Cardiac muscle cell (in vitro differentiated cells and primary cell): Measurements from ENCODE around the gene OR5D14. TPM values are rescaled to one million over a fixed set of nuclear protein-coding genes. Genes with fewer than 3 reads are reported as not detected.

Source experiments
- DNase-seq, 2 donors: peaks; one replicate each; pipeline versions ENCODE4 v3.0.0 to v3.0.0-alpha.2; 2010 to 2017; ENCODE audit warnings: low read depth in 1 of 2, low spot score in 1 of 2
- H3K27ac ChIP-seq: fragments of 200-600 bp; sonication (generic); 2 replicates; pipeline ENCODE4 v1.5.1; 2016
- H3K27me3 ChIP-seq: fragments of 200-600 bp; sonication (generic); 2 replicates; pipeline ENCODE4 v1.6.0; 2016; ENCODE audit warnings: control low read depth
- H3K36me3 ChIP-seq: fragments of 200-600 bp; sonication (generic); 2 replicates; pipeline ENCODE4 v1.5.1; 2016; ENCODE audit warnings: control low read depth
- H3K4me1 ChIP-seq: fragments of 200-600 bp; sonication (generic); 2 replicates; pipeline ENCODE4 v1.8.1; 2017; ENCODE audit warnings: low read depth, mild to moderate bottlenecking, mixed run types
- H3K4me3 ChIP-seq: fragments of 200-600 bp; sonication (generic); 2 replicates; pipeline ENCODE4 v1.5.1; 2016; ENCODE audit warnings: mild to moderate bottlenecking
- H3K9me3 ChIP-seq: fragments of 200-600 bp; sonication (generic); 2 replicates; pipeline ENCODE4 v1.5.1; 2017; ENCODE audit warnings: low read depth, mild to moderate bottlenecking, control low read depth
- CTCF ChIP-seq: IDR thresholded peaks from 2 replicates; pipeline ENCODE4 v1.5.1; 2012; ENCODE audit warnings: low read depth, mild to moderate bottlenecking, low read length
- polyA plus RNA-seq: library from polyadenylated mRNA; unstranded; fragments of >200 nt; fragmentation: Nextera tagmentation; extraction: Ambion mirVana; gene quantifications from 2 replicates; pipeline ENCODE4 v1.2.1, GENCODE V29; 2016
- total RNA-seq: library from RNA; depleted of rRNA; stranded (reverse); fragments of >200 nt; gene quantifications from 2 replicates; pipeline ENCODE4 v1.2.3, GENCODE V29; 2016

OR5D14 gene
- total and polyA plus RNA-seq, 2 experiments from 2014 or later, result not detected

DNA sequence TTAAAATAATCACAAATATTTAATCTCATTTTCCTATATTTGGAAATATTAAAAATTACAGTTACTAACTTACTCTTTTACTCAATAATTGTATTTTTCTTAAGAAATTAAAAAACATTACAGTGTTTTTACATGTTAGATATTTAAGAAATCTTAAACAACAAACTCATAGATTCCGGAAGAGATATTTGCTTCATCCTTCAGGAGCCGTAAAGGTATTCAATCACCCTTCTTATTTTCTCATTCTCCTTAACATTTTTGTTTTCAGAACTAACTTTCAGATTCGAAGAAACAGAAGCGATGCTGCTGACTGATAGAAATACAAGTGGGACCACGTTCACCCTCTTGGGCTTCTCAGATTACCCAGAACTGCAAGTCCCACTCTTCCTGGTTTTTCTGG lies 24.0 kb downstream of the OR5D14 start, which contains the start of gene OR5D18:
OR5D18 (plus strand) TSS at position 301 of the 400 bp plus-strand sequence; CDS start at position 301, 0 bp downstream.
- Histone ChIP-seq H3K27ac (no peak within 1 kb of the TSS), H3K4me3 (no peak within 1 kb of the TSS), H3K27me3 (no peaks in the 10 kb centered on the region), H3K36me3 (no peaks in the 10 kb centered on the region), H3K4me1 (no peaks in the 10 kb centered on the region), H3K9me3 (no peaks in the 10 kb centered on the region)
- TF ChIP-seq CTCF, result no peak
- DNase-seq, result no peak

DNA sequence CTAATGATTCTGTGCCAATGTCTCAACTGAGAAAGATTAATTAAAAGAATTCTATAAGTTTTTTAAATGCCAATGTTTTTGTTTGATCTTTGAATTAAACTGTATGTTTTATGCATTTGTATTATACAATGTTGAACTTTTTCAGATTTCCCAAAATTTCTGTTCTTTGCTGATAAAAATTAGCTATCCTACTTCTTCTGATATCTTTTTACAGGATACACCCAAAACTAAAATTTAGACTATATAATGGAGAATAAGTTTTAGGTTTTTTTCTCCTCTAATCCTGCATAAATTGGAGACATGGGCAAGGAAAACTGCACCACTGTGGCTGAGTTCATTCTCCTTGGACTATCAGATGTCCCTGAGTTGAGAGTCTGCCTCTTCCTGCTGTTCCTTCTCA lies 31.6 kb downstream of the OR5D14 start, which contains the start of gene OR5L2:
OR5L2 (plus strand) TSS at position 301 of the 400 bp plus-strand sequence; CDS start at position 301, 0 bp downstream.
- no peaks in the 10 kb centered on the region for H3K27me3 ChIP-seq
- no peak for DNase-seq
- no peaks in the 10 kb centered on the region for H3K36me3 ChIP-seq
- no peaks in the 10 kb centered on the region for H3K9me3 ChIP-seq
- no peak within 1 kb of the TSS for H3K27ac ChIP-seq
- H3K4me1 ChIP-seq, result no peaks in the 10 kb centered on the region
- H3K4me3 ChIP-seq, result no peak within 1 kb of the TSS
- TF ChIP-seq CTCF, result no peak

DNA sequence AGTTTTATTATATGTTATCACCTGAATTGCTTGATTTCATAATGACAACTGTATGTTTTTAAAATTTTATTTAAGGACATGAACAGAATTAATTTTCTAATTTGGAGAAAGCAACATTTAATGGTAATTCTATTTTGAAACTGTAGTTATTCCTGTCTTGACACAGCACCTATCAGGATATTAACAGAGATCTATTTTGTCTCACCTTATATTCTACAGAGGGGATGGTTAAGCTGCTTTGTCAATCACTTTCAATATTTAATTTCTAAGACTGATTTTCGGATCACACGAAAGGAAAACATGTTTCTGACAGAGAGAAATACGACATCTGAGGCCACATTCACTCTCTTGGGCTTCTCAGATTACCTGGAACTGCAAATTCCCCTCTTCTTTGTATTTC lies 43.1 kb downstream of the OR5D14 start, which contains the start of gene OR5D16:
OR5D16 (plus strand) TSS at position 301 of the 400 bp plus-strand sequence; CDS start at position 301, 0 bp downstream.
- Histone ChIP-seq H3K9me3 (no peaks in the 10 kb centered on the region), H3K36me3 (no peaks in the 10 kb centered on the region), H3K4me3 (no peak within 1 kb of the TSS), H3K4me1 (no peaks in the 10 kb centered on the region), H3K27me3 (no peaks in the 10 kb centered on the region), H3K27ac (no peak within 1 kb of the TSS)
- no peak for TF ChIP-seq CTCF
- no peak for DNase-seq

Other genes starting within 250 kb of the OR5D14 start
- gene OR4C15, start 241.1 kb upstream of the OR5D14 start, total RNA-seq, result not detected in 2 replicates
- gene OR4C15, start 241.1 kb upstream of the OR5D14 start, polyA plus RNA-seq, result not detected in 2 replicates
- not detected in 2 replicates for gene OR4C16, start 223.4 kb upstream of the OR5D14 start, total RNA-seq
- not detected in 2 replicates for gene OR4C16, start 223.4 kb upstream of the OR5D14 start, polyA plus RNA-seq
- not detected in 2 replicates for gene OR4C11, start 187.9 kb upstream of the OR5D14 start, total RNA-seq
- not detected in 2 replicates for gene OR4C11, start 187.9 kb upstream of the OR5D14 start, polyA plus RNA-seq
- not detected in 2 replicates for gene OR4P4, start 160.4 kb upstream of the OR5D14 start, total RNA-seq
- gene OR4P4, start 160.4 kb upstream of the OR5D14 start, polyA plus RNA-seq, result not detected in 2 replicates
- gene OR4S2, start 147.2 kb upstream of the OR5D14 start, total RNA-seq, result not detected in 2 replicates
- not detected in 2 replicates for gene OR4S2, start 147.2 kb upstream of the OR5D14 start, polyA plus RNA-seq
- gene OR4C6, start 133.4 kb upstream of the OR5D14 start, total RNA-seq, result not detected in 2 replicates
- gene OR4C6, start 133.4 kb upstream of the OR5D14 start, polyA plus RNA-seq, result not detected in 2 replicates
- not detected in 2 replicates for gene OR5D13, start 22.1 kb upstream of the OR5D14 start, total RNA-seq
- gene OR5D13, start 22.1 kb upstream of the OR5D14 start, polyA plus RNA-seq, result not detected in 2 replicates
- gene OR5L1, start 15.8 kb downstream of the OR5D14 start, total RNA-seq, result not detected in 2 replicates
- gene OR5L1, start 15.8 kb downstream of the OR5D14 start, polyA plus RNA-seq, result not detected in 2 replicates
- not detected in 2 replicates for gene OR5D18, start 24.1 kb downstream of the OR5D14 start, total RNA-seq
- not detected in 2 replicates for gene OR5D18, start 24.1 kb downstream of the OR5D14 start, polyA plus RNA-seq
- gene OR5L2, start 31.7 kb downstream of the OR5D14 start, total RNA-seq, result not detected in 2 replicates
- not detected in 2 replicates for gene OR5L2, start 31.7 kb downstream of the OR5D14 start, polyA plus RNA-seq
- not detected in 2 replicates for gene OR5D16, start 43.2 kb downstream of the OR5D14 start, total RNA-seq
- gene OR5D16, start 43.2 kb downstream of the OR5D14 start, polyA plus RNA-seq, result not detected in 2 replicates
- not detected in 2 replicates for gene TRIM51, start 87.7 kb downstream of the OR5D14 start, total RNA-seq
- not detected in 2 replicates for gene TRIM51, start 87.7 kb downstream of the OR5D14 start, polyA plus RNA-seq
- not detected in 2 replicates for gene OR5W2, start 119.0 kb downstream of the OR5D14 start, total RNA-seq
- gene OR5W2, start 119.0 kb downstream of the OR5D14 start, polyA plus RNA-seq, result not detected in 2 replicates
- gene OR5I1, start 140.8 kb downstream of the OR5D14 start, total RNA-seq, result not detected in 2 replicates
- gene OR5I1, start 140.8 kb downstream of the OR5D14 start, polyA plus RNA-seq, result not detected in 2 replicates
- not detected in 2 replicates for gene OR10AG1, start 174.4 kb downstream of the OR5D14 start, total RNA-seq
- not detected in 2 replicates for gene OR10AG1, start 174.4 kb downstream of the OR5D14 start, polyA plus RNA-seq
- gene OR5F1, start 199.1 kb downstream of the OR5D14 start, total RNA-seq, result not detected in 2 replicates
- not detected in 2 replicates for gene OR5F1, start 199.1 kb downstream of the OR5D14 start, polyA plus RNA-seq
- gene OR5AS1, start 232.1 kb downstream of the OR5D14 start, total RNA-seq, result not detected in 2 replicates
- gene OR5AS1, start 232.1 kb downstream of the OR5D14 start, polyA plus RNA-seq, result not detected in 2 replicates